ENCODE data around the gene DPF1.

DPF1 gene

GRCh38 chr19:38270587-38271167 is 46.7 kb upstream of the DPF1 start (continued):
- TF ChIP-seq OSR2 (tag by site-specific recombination; IDR thresholded peaks at IDR 0.05) (peak; percentile 95), GLIS1 (tag by site-specific recombination; IDR thresholded peaks at IDR 0.05) (peak; percentile 99), ZNF366 (tag by site-specific recombination; conservative IDR thresholded peaks at IDR 0.05) (peak; percentile 51), ZNF211 (tag by site-specific recombination; IDR thresholded peaks at IDR 0.05; ENCODE audit: low read depth) (no peak), PBX3 (CRISPR knock-in tag; IDR thresholded peaks at IDR 0.05) (no peak), ZNF48 (tag by site-specific recombination; IDR thresholded peaks at IDR 0.05) (no peak), PATZ1 (tag by site-specific recombination; IDR thresholded peaks at IDR 0.05) (peak; percentile 26; the same call in 1 of the 2 replicates), ZNF302 (tag by site-specific recombination; IDR thresholded peaks at IDR 0.05; ENCODE audit: low read depth) (no peak), ZNF112 (tag by site-specific recombination; IDR thresholded peaks at IDR 0.05) (no peak), ZNF416 (tag by site-specific recombination; IDR thresholded peaks at IDR 0.05) (no peak), ZNF221 (tag by site-specific recombination; IDR thresholded peaks at IDR 0.05; ENCODE audit: borderline replicate concordance) (no peak), ATF2 (tag by site-specific recombination; IDR thresholded peaks at IDR 0.05; ENCODE audit: low read depth) (no peak), AEBP2 (tag by site-specific recombination; IDR thresholded peaks at IDR 0.05; ENCODE audit: borderline replicate concordance) (no peak), ZNF621 (tag by site-specific recombination; IDR thresholded peaks at IDR 0.05) (no peak), ZSCAN16 (tag by site-specific recombination; IDR thresholded peaks at IDR 0.05) (peak; percentile 82), ZBTB1 (tag by site-specific recombination; IDR thresholded peaks at IDR 0.05) (no peak), REPIN1 (tag by site-specific recombination; IDR thresholded peaks at IDR 0.05; ENCODE audit: low read depth) (no peak), ZBTB6 (tag by site-specific recombination; IDR thresholded peaks at IDR 0.05) (no peak), ZNF645 (tag by site-specific recombination; IDR thresholded peaks at IDR 0.05) (0 out of 2 replicates have a peak, but pooled peaks have one; percentile 33), SP7 (tag by site-specific recombination; IDR thresholded peaks at IDR 0.05) (peak; percentile 45), ZNF155 (tag by site-specific recombination; IDR thresholded peaks at IDR 0.05) (no peak), HOXD13 (CRISPR knock-in tag; IDR thresholded peaks at IDR 0.05; ENCODE audit: borderline replicate concordance) (no peak), GLI2 (tag by site-specific recombination; IDR thresholded peaks at IDR 0.05; ENCODE audit: borderline replicate concordance, low read depth) (no peak; the same call in 1 of the 2 replicates), ZNF791 (tag by site-specific recombination; IDR thresholded peaks at IDR 0.05) (no peak), ZNF202 (tag by site-specific recombination; IDR thresholded peaks at IDR 0.05; ENCODE audit: borderline replicate concordance) (no peak), ZBTB11 (tag by site-specific recombination; conservative IDR thresholded peaks at IDR 0.05; ENCODE audit: low read depth) (no peak), BCL11B (tag by site-specific recombination; IDR thresholded peaks at IDR 0.05; ENCODE audit: low read depth) (no peak), ZNF585B (tag by site-specific recombination; IDR thresholded peaks at IDR 0.05) (no peak), ZNF37A (tag by site-specific recombination; IDR thresholded peaks at IDR 0.05) (no peak)

Data from HEK293 (cell line).